PFSK-1 (cell line): ENCODE measurements around the gene SEMA3D.

Experiments
- POLR2AphosphoS5 ChIP-seq: IDR thresholded peaks from 2 replicates; pipeline ENCODE4 v1.6.1; 2012; ENCODE audit warnings: low read depth, mild to moderate bottlenecking, control low read depth, low read length, moderate library complexity
- SIN3A ChIP-seq: IDR thresholded peaks from 2 replicates; pipeline ENCODE4 v1.6.1; 2012; ENCODE audit warnings: mild to moderate bottlenecking, low read length, moderate library complexity, borderline replicate concordance; ENCODE audit not compliant: insufficient read depth

GRCh38 chr7:85222522-85222921 lies 35.7 kb upstream of the SEMA3D start:
- TF ChIP-seq POLR2AphosphoS5 (no peak), SIN3A (no peak)
